SKM-1 (cell line): ENCODE data around the gene F2RL3.
A peak's percentile ranks its signal among the peaks of the same experiment; 100 is the strongest.

Source experiments
- DNase-seq: peaks from one replicate; lab custom pipeline; 2025; ENCODE audit not compliant: unreplicated experiment; lab: John Stamatoyannopoulos, UW

F2RL3 gene

GRCh38 chr19:16892868-16893685, 4.3 kb downstream of the F2RL3 start:
- DNase-seq = no peak

- DNase-seq = no peak
These were observed 4.8 kb downstream of the F2RL3 start for GRCh38 chr19:16893686-16893989.

DNA sequence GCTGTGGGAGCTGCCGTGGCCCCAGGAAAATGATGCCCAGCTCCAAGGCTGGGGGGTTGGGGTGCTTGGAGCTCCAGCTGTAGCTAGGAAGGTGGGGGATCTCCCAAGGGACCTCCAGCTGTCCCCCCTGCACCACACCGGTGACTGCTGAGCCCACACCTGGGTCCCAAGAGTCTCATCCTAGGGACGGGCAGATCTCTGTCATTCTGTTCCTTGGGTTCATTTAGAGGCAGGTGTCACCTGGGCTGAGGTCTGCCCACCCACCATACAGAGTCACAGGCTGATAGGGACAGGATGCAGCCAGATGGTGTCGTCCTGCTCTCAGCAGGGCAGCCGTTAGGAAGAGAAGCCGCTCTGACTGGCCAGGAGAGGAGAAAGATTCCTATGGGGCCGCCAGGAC, 5.3 kb downstream of the F2RL3 start:
- no peak for DNase-seq

DNA sequence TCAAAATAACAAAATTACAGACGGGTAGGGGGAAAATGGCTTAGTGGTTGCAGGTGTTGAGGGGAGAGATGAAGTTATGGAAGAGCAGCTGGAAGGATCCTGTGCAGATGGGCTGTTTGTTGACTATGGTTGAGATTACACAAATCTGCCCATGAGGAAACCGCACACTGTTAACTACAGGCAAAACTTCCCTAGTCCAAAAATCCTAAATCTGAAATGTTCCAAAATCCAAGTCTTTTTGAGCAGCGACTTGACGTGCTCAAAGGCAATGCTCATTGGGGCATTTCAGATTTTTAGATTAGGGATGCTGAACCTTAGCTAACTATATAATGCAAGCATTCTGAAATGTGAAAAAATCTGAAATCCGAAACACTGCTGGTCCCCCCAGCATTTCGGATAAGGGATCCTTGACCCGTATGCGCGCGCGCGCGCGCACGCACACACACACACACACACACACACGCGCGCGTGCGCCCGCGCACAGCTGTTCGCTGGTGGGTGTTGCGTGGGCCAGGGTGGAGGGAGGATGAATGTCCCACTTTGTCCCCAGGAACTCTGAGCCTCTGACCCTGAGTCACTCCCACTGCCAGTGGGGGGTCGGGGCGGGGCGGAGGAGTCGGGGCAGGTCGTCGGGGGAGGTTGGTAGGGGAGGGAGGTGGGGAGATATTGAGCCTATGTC, 6.8 kb downstream of the F2RL3 start:
- no peak for DNase-seq

GRCh38 chr19:16896146-16897028, 7.6 kb downstream of the F2RL3 start:
- no peak for DNase-seq

- peak; percentile 57 for DNase-seq
These were observed 8.4 kb downstream of the F2RL3 start for GRCh38 chr19:16897029-16897855.

GRCh38 chr19:16897856-16898161, 9.0 kb downstream of the F2RL3 start:
- no peak for DNase-seq

GRCh38 chr19:16898361-16899015, 9.7 kb downstream of the F2RL3 start:
- no peak for DNase-seq

DNA sequence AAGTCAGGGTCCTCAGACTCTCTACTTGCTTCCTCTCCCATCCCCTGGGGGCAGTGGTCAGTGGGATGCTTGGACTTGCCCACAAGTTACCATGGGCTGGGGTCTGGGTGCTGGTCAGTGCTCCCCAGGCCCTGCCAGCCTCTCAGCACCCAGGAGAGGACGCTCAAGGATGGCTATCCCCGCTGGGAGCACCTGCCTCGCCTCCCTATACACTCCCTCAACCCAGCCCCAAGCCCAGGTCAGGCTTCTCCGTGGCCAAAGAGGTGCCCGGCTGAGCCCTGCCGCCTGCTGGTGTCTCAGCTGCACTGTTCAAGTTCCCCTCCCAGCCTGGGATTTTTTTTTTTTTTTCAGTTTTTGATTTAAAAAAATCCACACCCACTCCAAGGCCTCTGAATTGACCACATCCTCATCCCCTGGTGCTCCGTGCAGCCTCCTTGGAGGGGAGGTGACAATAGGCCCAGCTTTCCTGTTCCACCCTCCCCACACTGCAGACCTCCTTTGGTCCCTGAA, 10.8 kb downstream of the F2RL3 start:
- DNase-seq = peak; percentile 4

DNA sequence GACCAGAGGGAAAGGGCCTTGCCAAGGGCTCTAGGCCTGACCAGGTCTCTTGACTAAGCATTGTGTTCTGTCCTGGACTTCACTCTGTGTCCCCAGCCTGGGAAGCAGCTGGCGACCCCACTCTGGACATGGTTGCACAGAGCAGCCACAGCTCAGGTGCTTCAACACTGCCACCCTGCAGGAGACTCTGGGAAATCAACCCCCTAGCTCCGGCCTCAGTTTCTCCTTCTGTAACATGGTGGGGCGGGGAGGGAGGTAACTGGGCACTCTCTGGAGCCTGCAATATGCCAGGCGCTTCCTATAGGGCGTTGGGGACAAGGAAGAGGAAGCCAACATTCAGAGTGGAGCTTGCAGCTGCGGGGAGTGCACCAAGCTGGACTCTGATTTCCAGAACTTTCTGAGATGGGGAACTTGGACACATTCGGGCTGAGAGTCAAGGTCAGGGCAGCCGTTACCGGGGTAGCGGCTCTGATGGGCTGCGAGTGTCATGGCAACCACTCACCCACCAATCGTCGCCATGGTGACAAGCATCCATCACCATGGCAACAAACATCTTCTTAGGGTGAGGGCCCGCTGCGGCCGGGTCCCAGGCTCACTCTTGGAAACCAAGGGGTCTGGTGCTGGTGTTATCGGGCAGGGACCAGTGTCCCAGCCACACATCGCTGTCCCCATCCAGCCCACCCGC, 12.8 kb downstream of the F2RL3 start:
- no peak for DNase-seq

DNA sequence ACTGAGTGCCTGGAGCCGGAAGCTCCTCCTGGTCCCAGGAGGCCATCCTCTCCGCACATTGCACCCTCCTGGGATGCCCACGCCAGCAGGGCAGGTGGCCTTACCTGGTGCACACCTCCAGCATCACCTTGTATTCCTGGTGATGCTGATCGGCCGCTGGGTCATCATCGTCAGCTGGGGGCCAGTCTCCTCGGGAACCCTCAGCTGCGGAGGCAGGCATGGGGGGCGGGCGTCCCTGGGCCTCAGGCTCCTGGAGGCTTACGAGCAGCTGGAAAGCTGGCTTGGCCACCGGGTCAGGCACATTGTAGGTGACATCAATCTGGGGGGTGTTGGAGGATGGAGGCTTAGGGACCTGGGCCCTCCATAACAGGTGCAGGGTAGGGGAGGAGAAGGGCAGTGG, 13.7 kb downstream of the F2RL3 start:
- DNase-seq = no peak

DNA sequence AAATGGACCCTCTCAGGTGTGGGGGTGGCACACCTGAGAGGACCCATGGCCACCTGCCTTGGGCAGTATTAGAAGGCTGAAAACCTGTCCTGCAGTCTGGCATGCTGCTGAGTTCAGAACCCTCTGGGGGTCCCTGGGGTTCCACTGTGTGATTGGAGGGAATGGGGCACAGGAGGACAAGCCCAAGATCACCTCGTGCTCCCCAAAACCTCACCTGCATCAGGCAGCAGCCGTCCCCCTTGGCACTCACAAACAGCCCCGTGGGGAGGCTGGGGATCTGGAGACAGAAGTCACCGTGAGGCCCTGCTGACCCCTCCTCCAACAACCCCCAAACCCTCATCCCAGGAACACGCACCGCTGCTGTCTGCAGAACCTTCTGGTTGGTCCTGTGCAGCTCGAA, 14.5 kb downstream of the F2RL3 start:
- no peak for DNase-seq

GRCh38 chr19:16904599-16904998, 15.8 kb downstream of the F2RL3 start:
- no peak for DNase-seq

DNA sequence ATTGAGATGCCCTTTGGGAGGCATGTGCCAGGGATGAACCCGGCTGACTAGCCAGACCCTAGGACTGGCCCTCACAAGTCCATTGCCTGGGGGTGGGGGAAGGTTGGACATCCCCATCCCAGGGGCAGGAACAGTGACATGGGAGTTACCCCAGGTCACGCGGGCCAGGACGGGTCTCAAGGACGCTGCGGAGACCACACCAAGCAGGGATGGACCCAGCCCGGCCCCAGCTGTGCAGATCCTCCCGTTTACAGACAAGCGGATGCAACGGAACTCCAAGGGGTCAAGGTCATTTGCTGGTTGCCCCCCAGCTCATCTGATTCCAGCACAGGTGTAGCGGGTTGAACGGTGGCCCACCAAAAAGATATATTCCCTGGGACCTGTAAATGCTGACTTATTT, 20.0 kb downstream of the F2RL3 start:
- no peak for DNase-seq

GRCh38 chr19:16911046-16911445, 22.2 kb downstream of the F2RL3 start:
- no peak for DNase-seq

DNA sequence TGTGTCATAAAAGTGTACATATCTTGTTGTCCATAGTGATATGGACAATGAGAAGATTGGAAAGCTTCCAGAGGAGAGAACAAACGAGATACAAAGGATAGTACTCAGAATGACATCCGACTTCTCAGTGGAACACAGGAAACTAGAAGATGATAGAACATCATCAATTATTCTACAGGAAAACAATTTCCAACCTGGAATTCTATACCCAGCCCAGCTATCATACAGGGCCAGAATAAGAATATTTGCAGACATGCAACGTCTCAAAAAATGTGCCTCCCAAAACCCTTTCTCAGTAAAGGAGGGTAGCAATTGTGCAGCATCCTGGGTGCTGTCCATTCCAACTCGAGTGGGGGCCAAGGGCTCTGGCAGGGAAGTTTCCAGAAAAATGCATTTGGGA, 24.0 kb downstream of the F2RL3 start:
- DNase-seq = no peak

- no peak for DNase-seq
These were observed 25.6 kb downstream of the F2RL3 start for GRCh38 chr19:16914421-16914820.

DNA sequence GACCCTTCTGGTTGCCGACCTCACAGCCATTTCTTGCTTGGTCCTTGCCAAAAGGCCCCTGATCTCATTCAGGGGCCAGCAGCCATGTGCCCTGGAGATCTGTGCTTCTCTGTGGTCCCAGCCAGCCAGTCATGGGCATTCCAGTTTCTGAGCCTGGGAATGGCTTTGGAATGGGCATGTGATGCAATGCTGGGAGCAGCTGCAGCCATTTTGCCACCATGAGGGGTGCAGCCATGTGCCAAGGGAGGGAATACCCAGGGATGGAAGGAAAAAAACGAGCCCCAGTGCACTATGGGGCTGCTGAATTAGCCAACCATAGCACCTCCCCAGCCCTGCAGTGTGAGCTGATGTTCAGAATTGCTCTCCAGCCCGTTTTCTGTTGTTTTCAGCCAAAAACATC, 26.3 kb downstream of the F2RL3 start:
- DNase-seq = no peak

- DNase-seq = no peak
These were observed 26.9 kb downstream of the F2RL3 start for GRCh38 chr19:16915734-16916133.

DNA sequence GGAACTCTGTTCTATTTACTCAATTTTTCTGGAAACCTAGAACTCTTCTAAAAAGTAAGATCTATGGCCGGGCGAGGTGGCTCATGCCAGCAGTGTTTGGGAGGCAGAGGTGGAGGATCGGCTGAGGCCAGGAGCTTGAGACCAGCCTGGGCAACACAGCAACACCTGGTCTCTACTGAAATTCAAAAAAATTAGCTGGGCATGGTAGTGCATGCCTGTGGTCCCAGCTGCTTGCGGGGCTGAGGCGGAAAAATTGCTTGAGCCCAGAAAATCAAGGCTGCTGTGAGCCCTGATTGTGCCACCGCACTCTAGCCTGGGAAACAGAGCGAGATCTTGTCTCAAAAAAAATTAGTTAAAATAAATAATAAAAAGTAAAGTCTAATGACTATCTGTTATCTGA, 28.6 kb downstream of the F2RL3 start:
- DNase-seq = no peak
